T1000 (cell line): ENCODE data around the gene OR4D1.

Source experiments
- DNase-seq: peaks from one replicate; lab custom pipeline; 2025; ENCODE audit warnings: mixed read lengths; lab: John Stamatoyannopoulos, UW

Gene OR4D1

GRCh38 chr17:58153671-58154070 lies 5.5 kb downstream of the OR4D1 start:
- DNase-seq, result no peak

GRCh38 chr17:58156839-58157803 lies 8.9 kb downstream of the OR4D1 start:
- DNase-seq, result no peak

GRCh38 chr17:58158181-58158580 lies 10.0 kb downstream of the OR4D1 start:
- DNase-seq, result no peak

- DNase-seq, result no peak
These were observed 13.4 kb downstream of the OR4D1 start for GRCh38 chr17:58161566-58161965.

- DNase-seq, result no peak
These were observed 17.8 kb downstream of the OR4D1 start for GRCh38 chr17:58165981-58166380.

GRCh38 chr17:58166682-58167081 lies 18.5 kb downstream of the OR4D1 start, which contains the start of gene OR4D2:
Gene OR4D2, plus strand, starts transcription at chr17:58166982. Its CDS starts 2,674 bp downstream, at chr17:58169656.
- no peak for DNase-seq

GRCh38 chr17:58170622-58171021 lies 22.4 kb downstream of the OR4D1 start:
- no peak for DNase-seq

- DNase-seq, result no peak
These were observed 24.3 kb downstream of the OR4D1 start for GRCh38 chr17:58172369-58173071.

GRCh38 chr17:58174871-58175270 lies 26.7 kb downstream of the OR4D1 start:
- DNase-seq, result no peak

- no peak for DNase-seq
These were observed 28.0 kb downstream of the OR4D1 start for GRCh38 chr17:58176200-58176599.

- DNase-seq, result no peak
These were observed 33.6 kb downstream of the OR4D1 start for GRCh38 chr17:58181796-58182195.

GRCh38 chr17:58183514-58183913 lies 35.3 kb downstream of the OR4D1 start:
- DNase-seq, result no peak

- DNase-seq, result no peak
These were observed 36.3 kb downstream of the OR4D1 start for GRCh38 chr17:58184308-58184985.

- no peak for DNase-seq
These were observed 37.0 kb downstream of the OR4D1 start for GRCh38 chr17:58184986-58185761.

GRCh38 chr17:58186591-58186990 lies 38.4 kb downstream of the OR4D1 start:
- no peak for DNase-seq

- DNase-seq, result no peak
These were observed 38.9 kb downstream of the OR4D1 start for GRCh38 chr17:58187063-58187462.

- no peak for DNase-seq
These were observed 39.5 kb downstream of the OR4D1 start for GRCh38 chr17:58187675-58188074.

- DNase-seq, result peak; percentile 79
These were observed 41.4 kb downstream of the OR4D1 start for GRCh38 chr17:58189436-58190146.

GRCh38 chr17:58191241-58191896 lies 43.2 kb downstream of the OR4D1 start:
- DNase-seq, result no peak

GRCh38 chr17:58192612-58193011 lies 44.4 kb downstream of the OR4D1 start, which contains the start of gene EPX:
Gene EPX, plus strand, starts transcription at chr17:58192726. Its CDS starts 121 bp downstream, at chr17:58192847.
- no peak for DNase-seq
